ENCODE measurements around the gene RUSF1. TPM values are rescaled to one million over a fixed set of nuclear protein-coding genes. Genes with fewer than 3 reads are reported as not detected.

RUSF1 gene
- total and polyA plus RNA-seq, 9 of the 15 experiments (the other 6 are each of a cell fraction or from before 2014, with no cell fraction given): 0.80 to 52.8 (median 27.6) TPM

GRCh38 chr16:31480851-31481536, 27.2 kb downstream of the RUSF1 start (continued):
- TF ChIP-seq MAX (CRISPR knock-in tag; IDR thresholded peaks at IDR 0.05) (peak; percentile 38; the same call in 1 of the 2 replicates), SNIP1 (IDR thresholded peaks at IDR 0.05; ENCODE audit: low read depth) (no peak), MEIS2 (IDR thresholded peaks at IDR 0.05; ENCODE audit: partially characterized antibody) (peak; percentile 87), TAF7 (tag; IDR thresholded peaks at IDR 0.05) (no peak), THRAP3 (IDR thresholded peaks at IDR 0.05; ENCODE audit: borderline replicate concordance) (no peak), GTF2A2 (tag; IDR thresholded peaks at IDR 0.05) (no peak), SMARCC2 (IDR thresholded peaks at IDR 0.05; ENCODE audit: low read depth) (no peak), JUND (IDR thresholded peaks at IDR 0.05; ENCODE audit: borderline replicate concordance, low read depth, low read length) (peak; percentile 9; the same call in 1 of the 2 replicates), JUND (tag; IDR thresholded peaks at IDR 0.05; ENCODE audit: borderline replicate concordance, low read depth, low read length) (no peak; the same call in 2 of the 3 replicates), HDAC1 (IDR thresholded peaks at IDR 0.05) (peak in 1 of 2 experiments; percentile 54; a peak in 1 of 4 replicates), SP1 (CRISPR knock-in tag; IDR thresholded peaks at IDR 0.05) (no peak), HMBOX1 (IDR thresholded peaks at IDR 0.05) (peak; percentile 37; the same call in 1 of the 2 replicates), RCOR1 (IDR thresholded peaks at IDR 0.05; ENCODE audit: borderline replicate concordance in 1 of 2, low read depth in 2 of 2, low read length in 2 of 2) (peak in 1 of 2 experiments; percentile 38; a peak in 1 of 4 replicates), IRF9 (tag; IDR thresholded peaks at IDR 0.05) (no peak), JUNB (CRISPR knock-in tag; conservative IDR thresholded peaks at IDR 0.05) (no peak), KDM5B (IDR thresholded peaks at IDR 0.05; ENCODE audit: insufficient replicate concordance, low read depth, low read length) (no peak), ZBTB1 (CRISPR knock-in tag; IDR thresholded peaks at IDR 0.05; ENCODE audit: borderline replicate concordance, low read depth) (no peak), CREM (IDR thresholded peaks at IDR 0.05; ENCODE audit: low read depth) (0 out of 2 replicates have a peak, but pooled peaks have one; percentile 24), U2AF2 (optimal IDR thresholded peaks at IDR 0.05; ENCODE audit: low read depth, low read length) (no peak), RBM17 (IDR thresholded peaks at IDR 0.05; ENCODE audit: borderline replicate concordance, low read depth, low read length) (no peak), EP400 (IDR thresholded peaks at IDR 0.05) (no peak), PRMT5 (CRISPR knock-in tag; IDR thresholded peaks at IDR 0.05) (no peak)
- TF ChIP-seq, protein P1, sequence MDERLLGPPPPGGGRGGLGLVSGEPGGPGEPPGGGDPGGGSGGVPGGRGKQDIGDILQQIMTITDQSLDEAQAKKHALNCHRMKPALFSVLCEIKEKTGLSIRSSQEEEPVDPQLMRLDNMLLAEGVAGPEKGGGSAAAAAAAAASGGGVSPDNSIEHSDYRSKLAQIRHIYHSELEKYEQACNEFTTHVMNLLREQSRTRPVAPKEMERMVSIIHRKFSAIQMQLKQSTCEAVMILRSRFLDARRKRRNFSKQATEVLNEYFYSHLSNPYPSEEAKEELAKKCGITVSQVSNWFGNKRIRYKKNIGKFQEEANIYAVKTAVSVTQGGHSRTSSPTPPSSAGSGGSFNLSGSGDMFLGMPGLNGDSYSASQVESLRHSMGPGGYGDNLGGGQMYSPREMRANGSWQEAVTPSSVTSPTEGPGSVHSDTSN (CRISPR knock-in tag; IDR thresholded peaks at IDR 0.05; ENCODE audit: low read depth): 0 out of 2 replicates have a peak, but pooled peaks have one; percentile 7
- TF ChIP-seq, protein P1 (tag; conservative IDR thresholded peaks at IDR 0.05; ENCODE audit: low read depth): peak; percentile 79

Measured in K562 (cell line).